Measurements from ENCODE around the gene AMER2.

- no peak for TF ChIP-seq CTCF (IDR thresholded peaks at IDR 0.05)
- TF ChIP-seq POLR2A (IDR thresholded peaks at IDR 0.05; ENCODE audit: low read depth): no peak
- no peak for TF ChIP-seq POLR2AphosphoS5 (IDR thresholded peaks at IDR 0.05)
Measured at GRCh38 chr13:25116044-25116443, 56.0 kb downstream of the AMER2 start.
